ENCODE results near the gene MAP3K6. TPM values are rescaled to one million over a fixed set of nuclear protein-coding genes. Genes with fewer than 3 reads are reported as not detected.

The MAP3K6 gene
- total and polyA plus RNA-seq, 4 donors, result 1.3 to 8.3 (median 4.0) TPM

DNA sequence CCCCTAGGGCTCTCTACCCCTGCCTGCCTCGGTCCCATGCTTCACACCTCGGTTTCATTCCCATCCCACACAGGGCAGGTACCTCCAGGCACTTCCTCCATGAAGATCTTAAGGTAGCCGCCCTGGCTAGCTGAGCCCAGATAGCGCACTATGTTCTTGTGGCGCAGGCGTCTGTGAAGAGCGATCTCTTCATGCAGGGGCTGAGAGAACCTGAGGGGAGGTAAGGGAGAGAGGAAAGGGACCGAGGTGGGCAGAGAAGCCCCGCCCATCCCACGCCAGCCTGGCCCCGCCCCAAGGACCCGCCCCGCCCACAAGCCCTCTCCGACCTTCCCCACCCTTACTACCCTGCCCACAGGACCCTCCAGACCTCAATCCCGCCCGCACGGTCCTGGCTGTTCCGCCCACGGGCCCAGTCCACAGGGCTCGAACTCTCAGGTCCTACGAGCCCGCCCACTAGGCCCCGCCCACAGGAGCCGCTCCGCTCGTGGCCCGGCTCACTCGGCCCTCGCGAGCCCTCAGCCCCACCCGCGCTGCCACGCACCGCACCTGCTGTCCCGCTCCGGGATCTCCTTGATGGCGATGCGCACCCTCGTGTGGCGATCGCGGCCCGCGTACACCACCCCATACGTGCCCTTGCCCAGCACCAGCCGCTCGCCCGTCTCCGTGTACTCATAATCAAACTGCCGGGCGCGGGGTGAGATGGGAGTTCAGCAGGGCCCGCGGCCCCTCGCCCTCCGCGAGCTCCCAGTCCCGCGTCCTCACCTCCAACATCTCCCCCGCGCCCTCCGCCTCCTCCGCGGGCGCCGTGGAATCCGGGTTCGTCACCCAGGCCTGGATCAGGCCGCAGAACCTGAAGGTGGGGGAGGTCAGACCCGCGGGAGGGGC lies 6.4 kb downstream of the MAP3K6 start:
- no peak overlapping the region for H3K27ac ChIP-seq (ENCODE audit: low read depth in 1 of 2, low read length in 2 of 2)
- no peaks in the 10 kb centered on the region for H3K9me3 ChIP-seq (ENCODE audit: control insufficient read depth in 4 of 4, low read length in 3 of 4)
- no peaks in the 10 kb centered on the region for H3K36me3 ChIP-seq (ENCODE audit: control insufficient read depth in 4 of 4, insufficient read depth in 3 of 4, low read depth in 1 of 4, low read length in 3 of 4)
- no peaks in the 10 kb centered on the region for H3K27me3 ChIP-seq (ENCODE audit: control insufficient read depth in 4 of 4, insufficient read depth in 4 of 4, low read length in 3 of 4)
- H3K9ac ChIP-seq (ENCODE audit: low read depth in 1 of 2, low read length in 2 of 2), result no peak overlapping the region
- TF ChIP-seq NR2F2 (IDR thresholded peaks at IDR 0.05) (no peak), GABPA (IDR thresholded peaks at IDR 0.05 in 1 of 2, conservative IDR thresholded peaks at IDR 0.05 in 1 of 2) (no peak), JUND (IDR thresholded peaks at IDR 0.05) (no peak), FOXA2 (IDR thresholded peaks at IDR 0.05) (no peak), YY1 (IDR thresholded peaks at IDR 0.05) (no peak), HNF4A (conservative IDR thresholded peaks at IDR 0.05) (no peak), EGR1 (IDR thresholded peaks at IDR 0.05; ENCODE audit: low read depth in 2 of 2) (no peak), FOXA1 (IDR thresholded peaks at IDR 0.05) (no peak), RXRA (IDR thresholded peaks at IDR 0.05) (no peak), TAF1 (conservative IDR thresholded peaks at IDR 0.05) (no peak), SP1 (IDR thresholded peaks at IDR 0.05) (no peak), HNF4G (IDR thresholded peaks at IDR 0.05) (no peak)
- TF ChIP-seq, protein P1, sequence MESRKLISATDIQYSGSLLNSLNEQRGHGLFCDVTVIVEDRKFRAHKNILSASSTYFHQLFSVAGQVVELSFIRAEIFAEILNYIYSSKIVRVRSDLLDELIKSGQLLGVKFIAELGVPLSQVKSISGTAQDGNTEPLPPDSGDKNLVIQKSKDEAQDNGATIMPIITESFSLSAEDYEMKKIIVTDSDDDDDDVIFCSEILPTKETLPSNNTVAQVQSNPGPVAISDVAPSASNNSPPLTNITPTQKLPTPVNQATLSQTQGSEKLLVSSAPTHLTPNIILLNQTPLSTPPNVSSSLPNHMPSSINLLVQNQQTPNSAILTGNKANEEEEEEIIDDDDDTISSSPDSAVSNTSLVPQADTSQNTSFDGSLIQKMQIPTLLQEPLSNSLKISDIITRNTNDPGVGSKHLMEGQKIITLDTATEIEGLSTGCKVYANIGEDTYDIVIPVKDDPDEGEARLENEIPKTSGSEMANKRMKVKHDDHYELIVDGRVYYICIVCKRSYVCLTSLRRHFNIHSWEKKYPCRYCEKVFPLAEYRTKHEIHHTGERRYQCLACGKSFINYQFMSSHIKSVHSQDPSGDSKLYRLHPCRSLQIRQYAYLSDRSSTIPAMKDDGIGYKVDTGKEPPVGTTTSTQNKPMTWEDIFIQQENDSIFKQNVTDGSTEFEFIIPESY (IDR thresholded peaks at IDR 0.05), result no peak
- TF ChIP-seq, protein P2, sequence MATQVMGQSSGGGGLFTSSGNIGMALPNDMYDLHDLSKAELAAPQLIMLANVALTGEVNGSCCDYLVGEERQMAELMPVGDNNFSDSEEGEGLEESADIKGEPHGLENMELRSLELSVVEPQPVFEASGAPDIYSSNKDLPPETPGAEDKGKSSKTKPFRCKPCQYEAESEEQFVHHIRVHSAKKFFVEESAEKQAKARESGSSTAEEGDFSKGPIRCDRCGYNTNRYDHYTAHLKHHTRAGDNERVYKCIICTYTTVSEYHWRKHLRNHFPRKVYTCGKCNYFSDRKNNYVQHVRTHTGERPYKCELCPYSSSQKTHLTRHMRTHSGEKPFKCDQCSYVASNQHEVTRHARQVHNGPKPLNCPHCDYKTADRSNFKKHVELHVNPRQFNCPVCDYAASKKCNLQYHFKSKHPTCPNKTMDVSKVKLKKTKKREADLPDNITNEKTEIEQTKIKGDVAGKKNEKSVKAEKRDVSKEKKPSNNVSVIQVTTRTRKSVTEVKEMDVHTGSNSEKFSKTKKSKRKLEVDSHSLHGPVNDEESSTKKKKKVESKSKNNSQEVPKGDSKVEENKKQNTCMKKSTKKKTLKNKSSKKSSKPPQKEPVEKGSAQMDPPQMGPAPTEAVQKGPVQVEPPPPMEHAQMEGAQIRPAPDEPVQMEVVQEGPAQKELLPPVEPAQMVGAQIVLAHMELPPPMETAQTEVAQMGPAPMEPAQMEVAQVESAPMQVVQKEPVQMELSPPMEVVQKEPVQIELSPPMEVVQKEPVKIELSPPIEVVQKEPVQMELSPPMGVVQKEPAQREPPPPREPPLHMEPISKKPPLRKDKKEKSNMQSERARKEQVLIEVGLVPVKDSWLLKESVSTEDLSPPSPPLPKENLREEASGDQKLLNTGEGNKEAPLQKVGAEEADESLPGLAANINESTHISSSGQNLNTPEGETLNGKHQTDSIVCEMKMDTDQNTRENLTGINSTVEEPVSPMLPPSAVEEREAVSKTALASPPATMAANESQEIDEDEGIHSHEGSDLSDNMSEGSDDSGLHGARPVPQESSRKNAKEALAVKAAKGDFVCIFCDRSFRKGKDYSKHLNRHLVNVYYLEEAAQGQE (IDR thresholded peaks at IDR 0.05), result no peak
- TF ChIP-seq, protein P3, sequence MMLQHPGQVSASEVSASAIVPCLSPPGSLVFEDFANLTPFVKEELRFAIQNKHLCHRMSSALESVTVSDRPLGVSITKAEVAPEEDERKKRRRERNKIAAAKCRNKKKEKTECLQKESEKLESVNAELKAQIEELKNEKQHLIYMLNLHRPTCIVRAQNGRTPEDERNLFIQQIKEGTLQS (IDR thresholded peaks at IDR 0.05), result no peak
- TF ChIP-seq, protein P4, sequence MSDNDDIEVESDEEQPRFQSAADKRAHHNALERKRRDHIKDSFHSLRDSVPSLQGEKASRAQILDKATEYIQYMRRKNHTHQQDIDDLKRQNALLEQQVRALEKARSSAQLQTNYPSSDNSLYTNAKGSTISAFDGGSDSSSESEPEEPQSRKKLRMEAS (IDR thresholded peaks at IDR 0.05), result no peak
- TF ChIP-seq, protein P5, sequence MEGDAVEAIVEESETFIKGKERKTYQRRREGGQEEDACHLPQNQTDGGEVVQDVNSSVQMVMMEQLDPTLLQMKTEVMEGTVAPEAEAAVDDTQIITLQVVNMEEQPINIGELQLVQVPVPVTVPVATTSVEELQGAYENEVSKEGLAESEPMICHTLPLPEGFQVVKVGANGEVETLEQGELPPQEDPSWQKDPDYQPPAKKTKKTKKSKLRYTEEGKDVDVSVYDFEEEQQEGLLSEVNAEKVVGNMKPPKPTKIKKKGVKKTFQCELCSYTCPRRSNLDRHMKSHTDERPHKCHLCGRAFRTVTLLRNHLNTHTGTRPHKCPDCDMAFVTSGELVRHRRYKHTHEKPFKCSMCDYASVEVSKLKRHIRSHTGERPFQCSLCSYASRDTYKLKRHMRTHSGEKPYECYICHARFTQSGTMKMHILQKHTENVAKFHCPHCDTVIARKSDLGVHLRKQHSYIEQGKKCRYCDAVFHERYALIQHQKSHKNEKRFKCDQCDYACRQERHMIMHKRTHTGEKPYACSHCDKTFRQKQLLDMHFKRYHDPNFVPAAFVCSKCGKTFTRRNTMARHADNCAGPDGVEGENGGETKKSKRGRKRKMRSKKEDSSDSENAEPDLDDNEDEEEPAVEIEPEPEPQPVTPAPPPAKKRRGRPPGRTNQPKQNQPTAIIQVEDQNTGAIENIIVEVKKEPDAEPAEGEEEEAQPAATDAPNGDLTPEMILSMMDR (IDR thresholded peaks at IDR 0.05; ENCODE audit: low read depth, low read length, missing input control), result no peak
- H3K4me3 ChIP-seq (ENCODE audit: low read depth in 1 of 3, low read length in 3 of 3), result peak overlapping the region in 1 of 3 donors; percentile 11
- DNase-seq (ENCODE audit: low spot score), result no peak
- 38% methylated on average over 71 of the region's 71 CpGs for WGBS
- peaks cover 0 to 18% (median 11%) of the 10 kb centered on the region in 4 donors for H3K4me1 ChIP-seq (ENCODE audit: control insufficient read depth in 4 of 4, insufficient read depth in 4 of 4, low read length in 3 of 4)

All from liver (tissue), 9 donors.